SK-N-SH treated with all-trans-retinoic acid at 6 μM for 48 hours (cell line): Measurements from ENCODE around the gene LYRM4.

ENCODE experiments used
- CSDC2 ChIP-seq: fragments of 250-450 bp; sonication (Bioruptor Pico); IDR thresholded peaks from 2 replicates; pipeline ENCODE4 v1.5.0; 2020; ENCODE audit warnings: mild to moderate bottlenecking, moderate library complexity
- ESRRG ChIP-seq: fragments of 250-450 bp; sonication (Bioruptor Pico); IDR thresholded peaks from 2 replicates; pipeline ENCODE4 v1.6.1; 2021; ENCODE audit warnings: mild to moderate bottlenecking
- ISL1 ChIP-seq: fragments of 250-450 bp; sonication (Bioruptor Pico); IDR thresholded peaks from 2 replicates; pipeline ENCODE4 v2.1.2; 2022; ENCODE audit warnings: mild to moderate bottlenecking, moderate library complexity
- OSR1 ChIP-seq: fragments of 250-450 bp; sonication (Bioruptor Pico); IDR thresholded peaks from 2 replicates; pipeline ENCODE4 v1.8.0; 2022; ENCODE audit warnings: moderate library complexity, mild to moderate bottlenecking, inconsistent platforms
- PATZ1 ChIP-seq: fragments of 250-450 bp; sonication (Bioruptor Pico); IDR thresholded peaks from 2 replicates; pipeline ENCODE4 v1.8.0; 2020; ENCODE audit warnings: mild to moderate bottlenecking, moderate library complexity, borderline replicate concordance
- SNAI2 ChIP-seq: fragments of 250-450 bp; sonication (Bioruptor Pico); IDR thresholded peaks from 2 replicates; pipeline ENCODE4 v1.5.0; 2020; ENCODE audit warnings: mild to moderate bottlenecking, moderate library complexity
- ZFP3 ChIP-seq: fragments of 250-450 bp; sonication (Bioruptor Pico); IDR thresholded peaks from 2 replicates; pipeline ENCODE4 v1.5.0; 2020; ENCODE audit warnings: mild to moderate bottlenecking, moderate library complexity
- ZNF70 ChIP-seq: fragments of 450-650 bp; formaldehyde crosslinking; IDR thresholded peaks from 2 replicates; pipeline ENCODE4 v1.5.0; 2020; ENCODE audit warnings: mild to moderate bottlenecking, moderate library complexity
- ZNF8 ChIP-seq: fragments of 450-650 bp; formaldehyde crosslinking; IDR thresholded peaks from 2 replicates; pipeline ENCODE4 v1.5.0; 2020; ENCODE audit warnings: mild to moderate bottlenecking, moderate library complexity

- no peak for TF ChIP-seq ZFP3 (CRISPR knock-in tag)
- TF ChIP-seq PATZ1 = no peak
- TF ChIP-seq OSR1 = no peak
- no peak for TF ChIP-seq ZNF70 (CRISPR knock-in tag)
- TF ChIP-seq ESRRG = no peak
- TF ChIP-seq ISL1 (CRISPR knock-in tag) = no peak
- TF ChIP-seq ZNF8 (CRISPR knock-in tag) = no peak
- TF ChIP-seq SNAI2 (CRISPR knock-in tag) = no peak
- TF ChIP-seq CSDC2 (CRISPR knock-in tag) = no peak
Observed at GRCh38 chr6:5206920-5207561, 53.7 kb downstream of the LYRM4 start.
